ENCODE measurements around the gene ARL15.

- TF ChIP-seq POLR2A (IDR thresholded peaks at IDR 0.05) (no peak), CTCF (IDR thresholded peaks at IDR 0.05) (no peak), EP300 (IDR thresholded peaks at IDR 0.05) (no peak), POLR2AphosphoS5 (IDR thresholded peaks at IDR 0.05) (no peak)
Observed at GRCh38 chr5:53969176-53969730, 341.1 kb downstream of the ARL15 start.

Data from upper lobe of left lung (tissue), 4 donors.